Stimulated activated CD8-positive, alpha-beta memory T cell treated with anti-CD3 and anti-CD28 coated beads, Interleukin-7, amount 100 ng/mL, for 24 hours (primary cell): ENCODE data around the gene ATXN3.
A peak's percentile ranks its signal among the peaks of the same experiment; 100 is the strongest.
"Not testable (repeated sequence)": the region's sequence is repeated elsewhere in the genome, so short reads cannot be mapped to it uniquely, and the experiment has no call there.

Source experiments
- DNase-seq: peaks from one replicate; pipeline ENCODE4 v3.0.0-alpha.2; 2020; ENCODE audit warnings: low read depth

ATXN3 gene

GRCh38 chr14:92058006-92058917 lies 48.1 kb downstream of the ATXN3 start:
- no peak for DNase-seq

GRCh38 chr14:92049781-92050180 lies 56.6 kb downstream of the ATXN3 start:
- no peak for DNase-seq

- not testable (repeated sequence) for DNase-seq
Observed at GRCh38 chr14:92049221-92049620, 57.2 kb downstream of the ATXN3 start.

- DNase-seq = not testable (repeated sequence)
Observed at GRCh38 chr14:92045904-92046303, 60.5 kb downstream of the ATXN3 start.

GRCh38 chr14:92041766-92042165 lies 64.6 kb downstream of the ATXN3 start:
- DNase-seq = not testable (repeated sequence)

- DNase-seq = no peak
Observed at GRCh38 chr14:92041203-92041602, 65.2 kb downstream of the ATXN3 start.

- DNase-seq = no peak
Observed at GRCh38 chr14:92040431-92041051, 65.8 kb downstream of the ATXN3 start.

GRCh38 chr14:92039719-92040430 lies 66.5 kb downstream of the ATXN3 start, which contains the start of gene TRIP11:
TSS of gene TRIP11 (minus strand) at chr14:92040059. CDS start at chr14:92039685, 374 bp downstream.
- peak; percentile 88 for DNase-seq

- no peak for DNase-seq
Observed at GRCh38 chr14:92039063-92039718, 67.2 kb downstream of the ATXN3 start.

GRCh38 chr14:92037989-92038388 lies 68.4 kb downstream of the ATXN3 start:
- no peak for DNase-seq

- DNase-seq = no peak
Observed at GRCh38 chr14:92035890-92036289, 70.5 kb downstream of the ATXN3 start.

- DNase-seq = no peak
Observed at GRCh38 chr14:92033906-92034687, 72.3 kb downstream of the ATXN3 start.

GRCh38 chr14:92033433-92033832 lies 72.9 kb downstream of the ATXN3 start:
- DNase-seq = no peak

GRCh38 chr14:92026548-92027190 lies 79.7 kb downstream of the ATXN3 start:
- DNase-seq = no peak

- DNase-seq = no peak
Observed at GRCh38 chr14:92022036-92022435, 84.3 kb downstream of the ATXN3 start.

GRCh38 chr14:92021523-92021922 lies 84.9 kb downstream of the ATXN3 start:
- no peak for DNase-seq

GRCh38 chr14:92014040-92014439 lies 92.3 kb downstream of the ATXN3 start:
- no peak for DNase-seq

GRCh38 chr14:92012121-92012748 lies 94.1 kb downstream of the ATXN3 start:
- no peak for DNase-seq

GRCh38 chr14:92010644-92011043 lies 95.7 kb downstream of the ATXN3 start:
- no peak for DNase-seq

GRCh38 chr14:92009604-92010003 lies 96.8 kb downstream of the ATXN3 start:
- DNase-seq = no peak
